HUES48 (cell line): ENCODE data around the gene OXCT1.

Experiments
- H3K27ac ChIP-seq: one replicate; pipeline ENCODE4 v1.7.0; 2013; ENCODE audit warnings: low read depth, low read length, inconsistent platforms
- H3K27me3 ChIP-seq: 2 replicates; pipeline ENCODE4 v1.6.1; 2013; ENCODE audit warnings: mild to moderate bottlenecking, low read length; ENCODE audit not compliant: control insufficient read depth, insufficient read depth
- H3K36me3 ChIP-seq: 2 replicates; pipeline ENCODE4 v1.6.1; 2013; ENCODE audit warnings: low read length; ENCODE audit not compliant: control insufficient read depth, insufficient read depth
- H3K4me1 ChIP-seq: 2 replicates; pipeline ENCODE4 v1.6.1; 2013; ENCODE audit warnings: mild to moderate bottlenecking, low read length; ENCODE audit not compliant: control insufficient read depth, insufficient read depth
- H3K4me3 ChIP-seq: 2 replicates; pipeline ENCODE4 v1.5.1; 2013; ENCODE audit warnings: mild to moderate bottlenecking, low read depth, low read length
- H3K9ac ChIP-seq: 2 replicates; pipeline ENCODE4 v1.6.1; 2013; ENCODE audit warnings: mild to moderate bottlenecking, low read depth, low read length, moderate library complexity
- H3K9me3 ChIP-seq: 2 replicates; pipeline ENCODE4 v1.6.1; 2013; ENCODE audit warnings: low read length; ENCODE audit not compliant: control insufficient read depth, insufficient read depth

The OXCT1 gene

GRCh38 chr5:41773799-41774198 lies 96.4 kb downstream of the OXCT1 start:
- H3K27me3 ChIP-seq = no peaks in the 10 kb centered on the region
- H3K4me3 ChIP-seq = no peak overlapping the region
- H3K4me1 ChIP-seq = peaks cover 13% of the 10 kb centered on the region

GRCh38 chr5:41772785-41773442 lies 97.3 kb downstream of the OXCT1 start:
- H3K4me3 ChIP-seq = no peak overlapping the region
- H3K9ac ChIP-seq = no peak overlapping the region
- H3K9me3 ChIP-seq = no peaks in the 10 kb centered on the region
- H3K4me1 ChIP-seq = peaks cover 13% of the 10 kb centered on the region
- no peaks in the 10 kb centered on the region for H3K36me3 ChIP-seq
- no peak overlapping the region for H3K27ac ChIP-seq
- no peaks in the 10 kb centered on the region for H3K27me3 ChIP-seq

More at GRCh38 chr5:41773799-41774198, 96.4 kb downstream of the OXCT1 start:
- H3K36me3 ChIP-seq = no peaks in the 10 kb centered on the region
- no peak overlapping the region for H3K9ac ChIP-seq
- H3K27ac ChIP-seq = no peak overlapping the region
- no peaks in the 10 kb centered on the region for H3K9me3 ChIP-seq

GRCh38 chr5:41772056-41772455 lies 98.2 kb downstream of the OXCT1 start:
- no peaks in the 10 kb centered on the region for H3K9me3 ChIP-seq
- H3K27ac ChIP-seq = no peak overlapping the region
- no peaks in the 10 kb centered on the region for H3K36me3 ChIP-seq
- no peaks in the 10 kb centered on the region for H3K27me3 ChIP-seq
- no peak overlapping the region for H3K4me3 ChIP-seq
- no peak overlapping the region for H3K9ac ChIP-seq
- H3K4me1 ChIP-seq = peaks cover 13% of the 10 kb centered on the region

GRCh38 chr5:41770799-41771198 lies 99.4 kb downstream of the OXCT1 start:
- Histone ChIP-seq H3K27me3 (no peaks in the 10 kb centered on the region), H3K4me1 (peaks cover 5% of the 10 kb centered on the region), H3K9me3 (no peaks in the 10 kb centered on the region), H3K36me3 (no peaks in the 10 kb centered on the region), H3K27ac (no peak overlapping the region), H3K4me3 (no peak overlapping the region), H3K9ac (no peak overlapping the region)

- H3K36me3 ChIP-seq = no peaks in the 10 kb centered on the region
- no peaks in the 10 kb centered on the region for H3K9me3 ChIP-seq
- H3K27me3 ChIP-seq = no peaks in the 10 kb centered on the region
- no peak overlapping the region for H3K9ac ChIP-seq
- H3K4me3 ChIP-seq = no peak overlapping the region
- H3K4me1 ChIP-seq = no peaks in the 10 kb centered on the region
- H3K27ac ChIP-seq = no peak overlapping the region
These were observed 101.5 kb downstream of the OXCT1 start for GRCh38 chr5:41768692-41769091.

- Histone ChIP-seq H3K36me3 (peaks cover 13% of the 10 kb centered on the region; the same call in 1 of the 2 replicates), H3K27ac (no peak overlapping the region)
These were observed 105.6 kb downstream of the OXCT1 start for GRCh38 chr5:41764650-41765049.

GRCh38 chr5:41763574-41763973 lies 106.7 kb downstream of the OXCT1 start:
- Histone ChIP-seq H3K27me3 (no peaks in the 10 kb centered on the region), H3K4me1 (no peaks in the 10 kb centered on the region), H3K9me3 (no peaks in the 10 kb centered on the region), H3K36me3 (peaks cover 13% of the 10 kb centered on the region; the same call in 1 of the 2 replicates), H3K9ac (no peak overlapping the region), H3K27ac (no peak overlapping the region), H3K4me3 (no peak overlapping the region)

More at GRCh38 chr5:41764650-41765049, 105.6 kb downstream of the OXCT1 start:
- H3K4me3 ChIP-seq = no peak overlapping the region
- H3K9ac ChIP-seq = no peak overlapping the region
- no peaks in the 10 kb centered on the region for H3K9me3 ChIP-seq
- H3K4me1 ChIP-seq = no peaks in the 10 kb centered on the region
- H3K27me3 ChIP-seq = no peaks in the 10 kb centered on the region

- H3K27ac ChIP-seq = no peak overlapping the region
- H3K4me1 ChIP-seq = no peaks in the 10 kb centered on the region
- no peaks in the 10 kb centered on the region for H3K27me3 ChIP-seq
These were observed 107.1 kb downstream of the OXCT1 start for GRCh38 chr5:41763081-41763480.

GRCh38 chr5:41762426-41762825 lies 107.8 kb downstream of the OXCT1 start:
- Histone ChIP-seq H3K27me3 (no peaks in the 10 kb centered on the region), H3K9ac (no peak overlapping the region), H3K27ac (no peak overlapping the region), H3K36me3 (peaks cover 13% of the 10 kb centered on the region; the same call in 1 of the 2 replicates), H3K4me3 (no peak overlapping the region), H3K4me1 (no peaks in the 10 kb centered on the region), H3K9me3 (no peaks in the 10 kb centered on the region)

More at GRCh38 chr5:41763081-41763480, 107.1 kb downstream of the OXCT1 start:
- no peak overlapping the region for H3K4me3 ChIP-seq
- no peak overlapping the region for H3K9ac ChIP-seq
- peaks cover 13% of the 10 kb centered on the region; the same call in 1 of the 2 replicates for H3K36me3 ChIP-seq
- H3K9me3 ChIP-seq = no peaks in the 10 kb centered on the region

- Histone ChIP-seq H3K9me3 (no peaks in the 10 kb centered on the region), H3K36me3 (peaks cover 13% of the 10 kb centered on the region; the same call in 1 of the 2 replicates), H3K27ac (no peak overlapping the region), H3K27me3 (no peaks in the 10 kb centered on the region), H3K4me3 (no peak overlapping the region), H3K9ac (no peak overlapping the region), H3K4me1 (no peaks in the 10 kb centered on the region)
These were observed 108.6 kb downstream of the OXCT1 start for GRCh38 chr5:41761663-41762062.

GRCh38 chr5:41755705-41756104 lies 114.5 kb downstream of the OXCT1 start:
- Histone ChIP-seq H3K27ac (no peak overlapping the region), H3K9ac (no peak overlapping the region), H3K4me1 (0 out of 2 replicates have a peak, but pooled peaks cover 6% of the 10 kb centered on the region), H3K4me3 (no peak overlapping the region), H3K9me3 (no peaks in the 10 kb centered on the region), H3K36me3 (no peaks in the 10 kb centered on the region), H3K27me3 (no peaks in the 10 kb centered on the region)
